Gastrocnemius medialis (tissue), 4 donors: ENCODE results near the gene MACIR.

Experiments
- POLR2A ChIP-seq, 2 donors: fragments of 450-650 bp; IDR thresholded peaks; one replicate each; pipeline ENCODE4 v1.6.1; 2017; ENCODE audit warnings: antibody characterized with exemption in 2 of 2, mild to moderate bottlenecking in 2 of 2, moderate library complexity in 2 of 2
- TF ChIP-seq, protein P1 (sequence below), 5 experiments: fragments of 450-650 bp in 3 of 5; fragments of 200-600 bp in 2 of 5; sonication (generic) in 2 of 5; IDR thresholded peaks in 4 of 5; conservative IDR thresholded peaks in 1 of 5; 1 replicate in 4 of 5; 2 replicates in 1 of 5; pipeline ENCODE4 v1.5.1; 2016 to 2019; ENCODE audit warnings: antibody characterized with exemption in 5 of 5, mild to moderate bottlenecking in 3 of 5, moderate library complexity in 3 of 5

- TF ChIP-seq POLR2A (IDR thresholded peaks at IDR 0.05) = no peak
- TF ChIP-seq, protein P1, sequence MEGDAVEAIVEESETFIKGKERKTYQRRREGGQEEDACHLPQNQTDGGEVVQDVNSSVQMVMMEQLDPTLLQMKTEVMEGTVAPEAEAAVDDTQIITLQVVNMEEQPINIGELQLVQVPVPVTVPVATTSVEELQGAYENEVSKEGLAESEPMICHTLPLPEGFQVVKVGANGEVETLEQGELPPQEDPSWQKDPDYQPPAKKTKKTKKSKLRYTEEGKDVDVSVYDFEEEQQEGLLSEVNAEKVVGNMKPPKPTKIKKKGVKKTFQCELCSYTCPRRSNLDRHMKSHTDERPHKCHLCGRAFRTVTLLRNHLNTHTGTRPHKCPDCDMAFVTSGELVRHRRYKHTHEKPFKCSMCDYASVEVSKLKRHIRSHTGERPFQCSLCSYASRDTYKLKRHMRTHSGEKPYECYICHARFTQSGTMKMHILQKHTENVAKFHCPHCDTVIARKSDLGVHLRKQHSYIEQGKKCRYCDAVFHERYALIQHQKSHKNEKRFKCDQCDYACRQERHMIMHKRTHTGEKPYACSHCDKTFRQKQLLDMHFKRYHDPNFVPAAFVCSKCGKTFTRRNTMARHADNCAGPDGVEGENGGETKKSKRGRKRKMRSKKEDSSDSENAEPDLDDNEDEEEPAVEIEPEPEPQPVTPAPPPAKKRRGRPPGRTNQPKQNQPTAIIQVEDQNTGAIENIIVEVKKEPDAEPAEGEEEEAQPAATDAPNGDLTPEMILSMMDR (IDR thresholded peaks at IDR 0.05 in 4 of 5, conservative IDR thresholded peaks at IDR 0.05 in 1 of 5) = no peak
These were observed 30.5 kb downstream of the MACIR start for GRCh38 chr5:103289024-103289423.
